Mesothelial cell of epicardium (in vitro differentiated cells): ENCODE data around the gene LRP3. TPM values are rescaled to one million over a fixed set of nuclear protein-coding genes. Genes with fewer than 3 reads are reported as not detected.

Experiments
- DNase-seq, 2 experiments: peaks; one replicate each; pipeline ENCODE4 v3.0.0; 2021; ENCODE audit warnings: low spot score in 2 of 2; ENCODE audit not compliant: unreplicated experiment in 2 of 2
- H3K27ac Mint-ChIP-seq: 2 replicates; pipeline ENCODE4 v1.8.0; 2021; ENCODE audit warnings: mixed read lengths
- H3K27me3 Mint-ChIP-seq: 2 replicates; pipeline ENCODE4 v1.8.0; 2021; ENCODE audit warnings: low read depth, mixed read lengths
- H3K36me3 Mint-ChIP-seq: 2 replicates; pipeline ENCODE4 v1.8.0; 2021; ENCODE audit warnings: mixed read lengths
- H3K4me1 Mint-ChIP-seq: 2 replicates; pipeline ENCODE4 v1.8.0; 2021; ENCODE audit warnings: mixed read lengths
- H3K4me3 Mint-ChIP-seq: 2 replicates; pipeline ENCODE4 v1.8.0; 2021; ENCODE audit warnings: mild to moderate bottlenecking, moderate library complexity, mixed read lengths
- H3K9me3 Mint-ChIP-seq: 2 replicates; pipeline ENCODE4 v1.8.0; 2021; ENCODE audit warnings: mixed read lengths
- CTCF ChIP-seq: fragments of 200-600 bp; sonication (generic); IDR thresholded peaks from one replicate; pipeline ENCODE4 v1.5.0; 2021; ENCODE audit warnings: antibody characterized with exemption; ENCODE audit not compliant: unreplicated experiment
- total RNA-seq: library from RNA; stranded (reverse); gene quantifications from 3 replicates; pipeline ENCODE4 v1.2.1, GENCODE V29; 2021

The LRP3 gene
- total RNA-seq, 1 donor from 2014 or later: 34.1 TPM

DNA sequence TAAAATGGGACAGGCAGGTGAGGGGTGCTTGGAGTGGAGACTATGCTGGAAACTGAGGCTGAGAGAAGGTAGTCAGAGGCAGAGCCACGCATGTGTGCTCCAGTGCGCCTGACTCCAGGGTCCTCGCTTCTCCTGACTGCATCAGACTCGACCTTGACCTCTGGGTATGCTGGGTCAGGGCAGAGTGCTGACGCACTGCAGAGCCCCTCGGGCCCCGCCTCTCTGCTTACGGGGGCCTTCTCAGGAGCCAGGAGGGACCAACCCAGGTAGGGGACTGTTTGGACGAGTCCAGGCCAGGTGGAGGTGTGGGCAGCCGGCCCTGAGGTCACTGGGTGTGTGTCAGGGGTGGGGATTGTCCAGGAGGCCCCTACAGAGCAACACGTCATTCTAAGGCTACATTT, 54.4 kb downstream of the LRP3 start:
- Mint-ChIP-seq H3K4me1 (no peaks in the 10 kb centered on the region), H3K36me3 (no peaks in the 10 kb centered on the region), H3K9me3 (no peaks in the 10 kb centered on the region), H3K27me3 (peaks cover 4% of the 10 kb centered on the region), H3K27ac (no peak overlapping the region), H3K4me3 (no peak overlapping the region)
- no peak for TF ChIP-seq CTCF
- no peak for DNase-seq

DNA sequence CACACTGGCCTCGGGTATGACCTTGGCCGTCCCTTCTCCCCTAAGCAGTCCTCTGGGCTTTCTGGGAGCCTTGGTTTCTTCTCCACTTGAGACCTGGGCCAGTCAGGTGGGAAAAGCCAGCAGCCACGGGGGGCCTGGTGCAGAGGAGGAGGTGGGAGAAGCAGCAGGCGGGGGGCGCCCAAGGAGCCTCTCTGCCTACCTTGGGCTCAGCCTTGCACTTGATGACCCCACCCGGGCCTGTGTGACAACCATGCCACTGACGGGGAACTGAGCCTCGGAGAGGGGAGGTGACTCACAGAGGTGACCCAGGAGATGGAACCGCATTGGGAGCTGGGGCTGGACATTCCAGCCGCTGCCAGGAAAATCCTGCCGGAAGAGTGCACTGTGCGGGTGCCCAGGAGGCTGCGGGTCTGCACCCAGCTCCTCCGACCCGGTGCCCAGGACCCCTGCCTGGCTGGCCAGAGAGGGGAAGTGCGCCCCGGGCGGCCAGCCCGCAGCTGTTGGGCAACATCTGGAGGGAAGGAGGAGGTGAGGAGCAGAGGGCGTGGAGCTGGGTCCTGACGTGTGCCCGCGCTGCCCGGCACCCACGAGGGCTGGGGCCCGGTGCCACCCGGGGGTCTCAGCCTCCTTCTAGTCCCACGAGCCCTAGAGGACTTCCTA, 55.0 kb downstream of the LRP3 start:
- H3K4me1 Mint-ChIP-seq: no peaks in the 10 kb centered on the region
- no peak for TF ChIP-seq CTCF
- H3K4me3 Mint-ChIP-seq: no peak overlapping the region
- no peaks in the 10 kb centered on the region for H3K9me3 Mint-ChIP-seq
- no peak overlapping the region for H3K27ac Mint-ChIP-seq
- no peak for DNase-seq
- H3K36me3 Mint-ChIP-seq: no peaks in the 10 kb centered on the region
- no peaks in the 10 kb centered on the region for H3K27me3 Mint-ChIP-seq

DNA sequence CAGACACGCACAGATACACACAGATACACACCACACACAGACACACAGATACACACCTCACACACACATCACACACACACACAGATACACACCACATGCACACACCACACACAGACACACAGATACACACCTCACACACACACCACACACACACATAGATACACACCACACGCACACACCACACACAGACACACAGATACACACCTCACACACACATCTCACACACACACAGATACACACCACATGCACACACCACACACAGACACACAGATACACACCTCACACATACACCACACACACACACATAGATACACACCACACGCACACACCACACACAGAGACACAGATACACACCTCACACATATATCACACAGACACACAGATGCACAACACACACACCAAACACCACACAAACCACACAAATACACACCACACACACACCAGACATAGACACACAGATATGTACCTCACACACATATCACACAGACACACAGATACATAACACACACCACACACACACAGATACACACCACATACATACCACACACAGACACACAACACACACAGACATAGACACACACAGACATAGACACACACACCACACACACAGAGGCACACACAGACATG, 55.7 kb downstream of the LRP3 start:
- no peaks in the 10 kb centered on the region for H3K9me3 Mint-ChIP-seq
- DNase-seq: no peak
- H3K4me1 Mint-ChIP-seq: no peaks in the 10 kb centered on the region
- H3K4me3 Mint-ChIP-seq: no peak overlapping the region
- H3K36me3 Mint-ChIP-seq: no peaks in the 10 kb centered on the region
- TF ChIP-seq CTCF: no peak
- no peaks in the 10 kb centered on the region for H3K27me3 Mint-ChIP-seq
- H3K27ac Mint-ChIP-seq: no peak overlapping the region

DNA sequence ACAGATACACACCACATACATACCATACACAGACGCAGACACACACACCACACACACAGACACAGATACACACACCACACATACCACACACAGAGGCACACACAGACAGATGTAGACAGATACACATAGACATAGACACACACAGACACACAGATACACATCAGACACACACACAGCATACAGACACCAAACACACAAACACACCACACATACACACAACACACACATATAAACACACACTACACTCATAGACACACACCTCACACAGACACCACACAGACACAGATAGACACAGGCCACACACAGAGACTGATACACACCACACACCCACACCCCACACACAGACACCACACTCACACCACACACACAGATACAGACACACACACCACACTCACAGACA, 56.4 kb downstream of the LRP3 start:
- Mint-ChIP-seq H3K9me3 (no peaks in the 10 kb centered on the region), H3K36me3 (no peaks in the 10 kb centered on the region), H3K27ac (no peak overlapping the region), H3K27me3 (no peaks in the 10 kb centered on the region), H3K4me3 (no peak overlapping the region), H3K4me1 (no peaks in the 10 kb centered on the region)
- no peak for DNase-seq
- no peak for TF ChIP-seq CTCF

GRCh38 chr19:33251076-33251475, 56.9 kb downstream of the LRP3 start:
- H3K27ac Mint-ChIP-seq: no peak overlapping the region
- no peaks in the 10 kb centered on the region for H3K4me1 Mint-ChIP-seq
- TF ChIP-seq CTCF: no peak
- no peaks in the 10 kb centered on the region for H3K27me3 Mint-ChIP-seq
- H3K9me3 Mint-ChIP-seq: no peaks in the 10 kb centered on the region
- no peak for DNase-seq
- H3K36me3 Mint-ChIP-seq: no peaks in the 10 kb centered on the region
- no peak overlapping the region for H3K4me3 Mint-ChIP-seq
